ENCODE results near the gene SIN3A. TPM values are rescaled to one million over a fixed set of nuclear protein-coding genes. Genes with fewer than 3 reads are reported as not detected.

The SIN3A gene
- total and polyA plus RNA-seq, 9 of the 15 experiments (the other 6 are each of a cell fraction or from before 2014, with no cell fraction given), result 11.1 to 70.3 (median 25.3) TPM

- TF ChIP-seq ZNF12 (CRISPR knock-in tag; IDR thresholded peaks at IDR 0.05) (no peak), ATF4 (CRISPR knock-in tag; IDR thresholded peaks at IDR 0.05) (no peak), NR2F6 (CRISPR knock-in tag; IDR thresholded peaks at IDR 0.05) (no peak), ETS1 (conservative IDR thresholded peaks at IDR 0.05; ENCODE audit: control insufficient read depth, low read depth, low read length) (peak; percentile 58), ILF3 (IDR thresholded peaks at IDR 0.05; ENCODE audit: borderline replicate concordance) (no peak), PKNOX1 (IDR thresholded peaks at IDR 0.05) (no peak), CEBPZ (IDR thresholded peaks at IDR 0.05; ENCODE audit: borderline replicate concordance, low read depth, low read length) (no peak), IFI16 (CRISPR knock-in tag; IDR thresholded peaks at IDR 0.05) (no peak), DIDO1 (tag; IDR thresholded peaks at IDR 0.05; ENCODE audit: low read depth) (no peak), DPF2 (IDR thresholded peaks at IDR 0.05) (peak; percentile 44; the same call in 1 of the 2 replicates), CBX2 (IDR thresholded peaks at IDR 0.05; ENCODE audit: insufficient read depth, low read length, poor library complexity, severe bottlenecking) (no peak), HNRNPH1 (optimal IDR thresholded peaks at IDR 0.05; ENCODE audit: low read depth, low read length) (no peak), MTA2 (IDR thresholded peaks at IDR 0.05; ENCODE audit: low read depth) (0 out of 2 replicates have a peak, but pooled peaks have one; percentile 15), JUN (IDR thresholded peaks at IDR 0.05; ENCODE audit: borderline replicate concordance, low read depth, low read length) (no peak), JUN (CRISPR knock-in tag; IDR thresholded peaks at IDR 0.05; ENCODE audit: borderline replicate concordance) (no peak), NR4A1 (CRISPR knock-in tag; IDR thresholded peaks at IDR 0.05) (no peak), NR4A1 (tag; IDR thresholded peaks at IDR 0.05) (no peak), ZBTB26 (CRISPR knock-in tag; IDR thresholded peaks at IDR 0.05) (no peak), TRIM28 (IDR thresholded peaks at IDR 0.05) (no peak), FIP1L1 (IDR thresholded peaks at IDR 0.05; ENCODE audit: low read depth, low read length, poor library complexity, severe bottlenecking) (no peak)
Observed at GRCh38 chr15:75347222-75348033, 104.1 kb downstream of the SIN3A start (continued).

Data from K562 (cell line).